Peyer's patch (tissue), 4 donors: ENCODE data around the gene SAMSN1.

Source experiments
- CTCF ChIP-seq, 6 experiments: fragments of 450-650 bp in 4 of 6; fragments of 200-600 bp in 2 of 6; sonication (generic) in 1 of 6; IDR thresholded peaks; one replicate each; pipeline ENCODE4 v1.5.1; 2017 to 2019; ENCODE audit warnings: antibody characterized with exemption in 6 of 6, mild to moderate bottlenecking in 3 of 6, moderate library complexity in 1 of 6
- POLR2A ChIP-seq, 2 donors: fragments of 450-650 bp; IDR thresholded peaks; one replicate each; pipeline ENCODE4 v1.5.1; 2017; ENCODE audit warnings: antibody characterized with exemption in 2 of 2, mild to moderate bottlenecking in 2 of 2, moderate library complexity in 2 of 2

GRCh38 chr21:14560555-14560954 is 14.4 kb upstream of the SAMSN1 start:
- TF ChIP-seq CTCF (IDR thresholded peaks at IDR 0.05) (no peak), POLR2A (IDR thresholded peaks at IDR 0.05) (no peak)
